ENCODE measurements around the gene ARHGEF26.

DNA sequence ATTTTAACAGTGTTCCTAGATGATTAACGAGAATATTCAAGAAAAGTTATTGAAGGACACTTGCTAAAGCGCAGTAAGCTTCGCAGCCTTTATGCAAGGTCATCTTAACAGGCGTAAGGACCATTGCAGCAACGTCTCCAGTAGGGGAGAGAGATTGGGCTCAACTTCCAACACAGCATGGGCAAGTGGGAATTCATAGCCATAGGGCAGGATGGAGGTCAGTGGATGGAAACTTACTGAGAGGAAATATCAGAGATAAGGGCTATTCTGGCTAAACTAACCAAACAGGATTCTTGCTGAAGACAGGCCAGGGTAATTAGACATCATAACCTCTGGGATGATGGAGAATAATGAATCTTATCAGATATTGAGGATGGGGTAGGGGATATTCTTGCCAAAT is 120.3 kb downstream of the ARHGEF26 start:
- TF ChIP-seq, protein P1, sequence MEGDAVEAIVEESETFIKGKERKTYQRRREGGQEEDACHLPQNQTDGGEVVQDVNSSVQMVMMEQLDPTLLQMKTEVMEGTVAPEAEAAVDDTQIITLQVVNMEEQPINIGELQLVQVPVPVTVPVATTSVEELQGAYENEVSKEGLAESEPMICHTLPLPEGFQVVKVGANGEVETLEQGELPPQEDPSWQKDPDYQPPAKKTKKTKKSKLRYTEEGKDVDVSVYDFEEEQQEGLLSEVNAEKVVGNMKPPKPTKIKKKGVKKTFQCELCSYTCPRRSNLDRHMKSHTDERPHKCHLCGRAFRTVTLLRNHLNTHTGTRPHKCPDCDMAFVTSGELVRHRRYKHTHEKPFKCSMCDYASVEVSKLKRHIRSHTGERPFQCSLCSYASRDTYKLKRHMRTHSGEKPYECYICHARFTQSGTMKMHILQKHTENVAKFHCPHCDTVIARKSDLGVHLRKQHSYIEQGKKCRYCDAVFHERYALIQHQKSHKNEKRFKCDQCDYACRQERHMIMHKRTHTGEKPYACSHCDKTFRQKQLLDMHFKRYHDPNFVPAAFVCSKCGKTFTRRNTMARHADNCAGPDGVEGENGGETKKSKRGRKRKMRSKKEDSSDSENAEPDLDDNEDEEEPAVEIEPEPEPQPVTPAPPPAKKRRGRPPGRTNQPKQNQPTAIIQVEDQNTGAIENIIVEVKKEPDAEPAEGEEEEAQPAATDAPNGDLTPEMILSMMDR (IDR thresholded peaks at IDR 0.05) = no peak
- no peak for TF ChIP-seq POLR2A (IDR thresholded peaks at IDR 0.05)
